K562 (cell line): ENCODE results near the gene CELA3A. TPM values are rescaled to one million over a fixed set of nuclear protein-coding genes. Genes with fewer than 3 reads are reported as not detected.

Experiments used
- AFF1 ChIP-seq, 2 experiments: fragments of 450-650 bp; IDR thresholded peaks; 2 replicates each; pipeline ENCODE4 v1.6.1; 2018; ENCODE audit warnings: mild to moderate bottlenecking in 2 of 2, low read depth in 1 of 2; ENCODE audit not compliant: partially characterized antibody in 2 of 2
- BCLAF1 ChIP-seq, 2 experiments: fragments of 450-650 bp in 1 of 2; IDR thresholded peaks; 2 replicates each; pipeline ENCODE4 v1.6.1; 2011 to 2017; ENCODE audit warnings: low read depth in 2 of 2, antibody characterized with exemption in 1 of 2, borderline replicate concordance in 1 of 2, low read length in 1 of 2, mild to moderate bottlenecking in 1 of 2, mixed read lengths in 1 of 2; ENCODE audit not compliant: control insufficient read depth in 1 of 2
- BHLHE40 ChIP-seq: IDR thresholded peaks from 2 replicates; pipeline ENCODE4 v1.6.1; 2011; ENCODE audit warnings: low read length, improper control_type of control experiment
- EGR1 ChIP-seq: fragments of 450-650 bp; conservative IDR thresholded peaks from 2 replicates; pipeline ENCODE4 v1.6.1; 2017; ENCODE audit warnings: mild to moderate bottlenecking
- ETV6 ChIP-seq, 3 experiments: fragments of 150-350 bp in 1 of 3; sonication (generic) in 1 of 3; formaldehyde crosslinking in 1 of 3; IDR thresholded peaks; 2 replicates each; pipeline versions ENCODE4 v1.6.1 to v1.8.0; 2014 to 2022; ENCODE audit warnings: borderline replicate concordance in 2 of 3, low read depth in 2 of 3, antibody characterized with exemption in 1 of 3, low read length in 1 of 3, mild to moderate bottlenecking in 1 of 3, missing genetic modification reagents in 1 of 3
- HDAC1 ChIP-seq, 2 experiments: fragments of 450-650 bp; IDR thresholded peaks; 2 replicates each; pipeline ENCODE4 v1.6.1; 2016 to 2017; ENCODE audit warnings: inconsistent platforms in 1 of 2, mild to moderate bottlenecking in 1 of 2, moderate library complexity in 1 of 2
- KDM1A ChIP-seq, 2 experiments: fragments of 450-650 bp; IDR thresholded peaks; 2 replicates each; pipeline ENCODE4 v1.6.1; 2016; ENCODE audit warnings: mild to moderate bottlenecking in 2 of 2
- LCOR ChIP-seq: sonication (generic); formaldehyde crosslinking; IDR thresholded peaks from 2 replicates; pipeline ENCODE4 v1.8.0; 2022; ENCODE audit warnings: mild to moderate bottlenecking, missing genetic modification reagents
- MAZ ChIP-seq, 2 experiments: fragments of 450-650 bp in 1 of 2; sonication (generic) in 1 of 2; formaldehyde crosslinking; IDR thresholded peaks in 1 of 2; conservative IDR thresholded peaks in 1 of 2; 2 replicates each; pipeline versions ENCODE4 v1.4.0 to v1.5.0; 2020; ENCODE audit warnings: mild to moderate bottlenecking in 1 of 2, missing genetic modification reagents in 1 of 2
- MLX ChIP-seq, 2 experiments: fragments of 450-650 bp in 1 of 2; sonication (generic) in 1 of 2; formaldehyde crosslinking; conservative IDR thresholded peaks; 2 replicates each; pipeline versions ENCODE4 v1.4.0 to v1.8.1; 2020 to 2022; ENCODE audit warnings: mild to moderate bottlenecking in 1 of 2, missing genetic modification reagents in 1 of 2
- NFXL1 ChIP-seq: fragments of 450-650 bp; formaldehyde crosslinking; IDR thresholded peaks from 2 replicates; pipeline ENCODE4 v1.4.0; 2021; ENCODE audit warnings: mild to moderate bottlenecking
- NR3C1 ChIP-seq: sonication (generic); formaldehyde crosslinking; IDR thresholded peaks from 2 replicates; pipeline ENCODE4 v1.8.1; 2022; ENCODE audit warnings: missing genetic modification reagents
- RBM14 ChIP-seq: fragments of 200-400 bp; formaldehyde crosslinking; IDR thresholded peaks from 2 replicates; pipeline ENCODE4 v1.6.1; 2018; ENCODE audit warnings: low read depth, mild to moderate bottlenecking, low read length, moderate library complexity, borderline replicate concordance; ENCODE audit not compliant: insufficient read depth
- ZC3H11A ChIP-seq: IDR thresholded peaks from 2 replicates; pipeline ENCODE4 v1.6.1; 2012; ENCODE audit warnings: low read depth, low read length, improper control_type of control experiment
- ZNF408 ChIP-seq: fragments of 250-450 bp; sonication (Bioruptor Pico); IDR thresholded peaks from 2 replicates; pipeline ENCODE4 v1.4.0; 2020; ENCODE audit warnings: low read depth, mild to moderate bottlenecking, moderate library complexity
- polyA plus RNA-seq, 8 experiments: library from polyadenylated mRNA; depleted of rRNA in 4 of 8; stranded (reverse) in 5 of 8; unstranded in 3 of 8; fragments of >200 nt; fragmentation: Nextera tagmentation in 2 of 8; fragmentation: Illumina TruSeq in 1 of 8; extraction: Ambion mirVana in 2 of 8; extraction: Trizol in 1 of 8; gene quantifications; 2 replicates each; pipeline versions ENCODE4 v1.2.1 to v1.2.3, GENCODE V29; 2011 to 2014; ENCODE audit warnings: inconsistent platforms in 1 of 8, missing spikeins in 1 of 8
- total RNA-seq, 7 experiments: library from RNA; depleted of rRNA in 6 of 7; stranded (reverse); fragments of >200 nt in 6 of 7; fragmentation: Illumina TruSeq in 2 of 7; extraction: Trizol in 2 of 7; gene quantifications; 2 replicates each; pipeline versions ENCODE4 v1.2.1 to v1.2.3, GENCODE V29; 2011 to 2021; ENCODE audit warnings: low replicate concordance in 1 of 7

CELA3A gene
- total and polyA plus RNA-seq, 9 of the 15 experiments (the other 6 are each of a cell fraction or from before 2014, with no cell fraction given), result 5.4 TPM; not detected in 8

GRCh38 chr1:22018583-22019559, 17.4 kb downstream of the CELA3A start (continued):
- peak in 1 of 2 experiments; percentile 66; a peak in 3 of 4 replicates for TF ChIP-seq KDM1A (IDR thresholded peaks at IDR 0.05)
- TF ChIP-seq MAZ (CRISPR knock-in tag; conservative IDR thresholded peaks at IDR 0.05 in 1 of 2, IDR thresholded peaks at IDR 0.05 in 1 of 2), result peak; percentile 65 to 71; a peak in 2 of 4 replicates
- TF ChIP-seq BHLHE40, result peak; percentile 78
- TF ChIP-seq RBM14, result no peak
- TF ChIP-seq EGR1, result peak; percentile 54
- TF ChIP-seq ETV6 (IDR thresholded peaks at IDR 0.05; ENCODE audit: borderline replicate concordance in 1 of 2, low read depth in 2 of 2, low read length in 1 of 2), result peak; percentile 36 to 77; a peak in 2 of 4 replicates
- no peak for TF ChIP-seq ETV6 (CRISPR knock-in tag; IDR thresholded peaks at IDR 0.05; ENCODE audit: borderline replicate concordance)
- TF ChIP-seq ZC3H11A, result 0 out of 2 replicates have a peak, but pooled peaks have one; percentile 12
- no peak for TF ChIP-seq ZNF408 (CRISPR knock-in tag)
- TF ChIP-seq AFF1 (IDR thresholded peaks at IDR 0.05; ENCODE audit: low read depth in 1 of 2, partially characterized antibody in 2 of 2), result peak; percentile 42 to 58
- TF ChIP-seq HDAC1 (IDR thresholded peaks at IDR 0.05), result peak in 1 of 2 experiments; percentile 72; a peak in 2 of 4 replicates
- TF ChIP-seq MLX (CRISPR knock-in tag; conservative IDR thresholded peaks at IDR 0.05), result no peak
- TF ChIP-seq BCLAF1 (IDR thresholded peaks at IDR 0.05; ENCODE audit: borderline replicate concordance in 1 of 2, control insufficient read depth in 1 of 2, low read depth in 2 of 2, low read length in 1 of 2), result no peak
- no peak for TF ChIP-seq NR3C1 (CRISPR knock-in tag)
- TF ChIP-seq LCOR (CRISPR knock-in tag), result no peak; the same call in 1 of the 2 replicates
- no peak for TF ChIP-seq NFXL1 (CRISPR knock-in tag)
